NB4 (cell line): ENCODE data around the gene PDZD2.

Experiments used
- DNase-seq: peaks from one replicate; pipeline ENCODE4 v3.0.0; 2010; ENCODE audit warnings: low read depth
- H3K4me3 ChIP-seq: one replicate; pipeline ENCODE4 v1.5.1; 2011; ENCODE audit warnings: mild to moderate bottlenecking, low read depth, low read length, moderate library complexity
- CTCF ChIP-seq: IDR thresholded peaks from one replicate; pipeline ENCODE4 v1.5.1; 2012; ENCODE audit warnings: low read depth, low read length
- MYC ChIP-seq: IDR thresholded peaks from 2 replicates; pipeline ENCODE4 v1.6.1; 2011; ENCODE audit warnings: low read depth, low read length
- POLR2A ChIP-seq: IDR thresholded peaks from 2 replicates; pipeline ENCODE4 v1.6.1; 2011; ENCODE audit warnings: mild to moderate bottlenecking; ENCODE audit not compliant: insufficient read length; ENCODE audit errors: extremely low read depth
- TF ChIP-seq, protein P1 (sequence below): IDR thresholded peaks from 2 replicates; pipeline ENCODE4 v1.6.1; 2011; ENCODE audit warnings: low read depth, low read length

PDZD2 gene

GRCh38 chr5:32143617-32144377 is 504.9 kb downstream of the PDZD2 start:
- no peak overlapping the region for H3K4me3 ChIP-seq
- TF ChIP-seq CTCF: no peak
- no peak for TF ChIP-seq MYC
- DNase-seq: no peak

- TF ChIP-seq, protein P1, sequence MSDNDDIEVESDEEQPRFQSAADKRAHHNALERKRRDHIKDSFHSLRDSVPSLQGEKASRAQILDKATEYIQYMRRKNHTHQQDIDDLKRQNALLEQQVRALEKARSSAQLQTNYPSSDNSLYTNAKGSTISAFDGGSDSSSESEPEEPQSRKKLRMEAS: no peak
- TF ChIP-seq CTCF: no peak
- TF ChIP-seq MYC: no peak
- TF ChIP-seq POLR2A: no peak
- no peak for DNase-seq
- no peak overlapping the region for H3K4me3 ChIP-seq
Observed at GRCh38 chr5:32144378-32145207, 505.7 kb downstream of the PDZD2 start.

- TF ChIP-seq MYC (no peak), POLR2A (no peak), CTCF (no peak)
- TF ChIP-seq, protein P1: no peak
- no peak for DNase-seq
- H3K4me3 ChIP-seq: no peak overlapping the region
Observed at GRCh38 chr5:32145378-32145777, 506.4 kb downstream of the PDZD2 start.

DNA sequence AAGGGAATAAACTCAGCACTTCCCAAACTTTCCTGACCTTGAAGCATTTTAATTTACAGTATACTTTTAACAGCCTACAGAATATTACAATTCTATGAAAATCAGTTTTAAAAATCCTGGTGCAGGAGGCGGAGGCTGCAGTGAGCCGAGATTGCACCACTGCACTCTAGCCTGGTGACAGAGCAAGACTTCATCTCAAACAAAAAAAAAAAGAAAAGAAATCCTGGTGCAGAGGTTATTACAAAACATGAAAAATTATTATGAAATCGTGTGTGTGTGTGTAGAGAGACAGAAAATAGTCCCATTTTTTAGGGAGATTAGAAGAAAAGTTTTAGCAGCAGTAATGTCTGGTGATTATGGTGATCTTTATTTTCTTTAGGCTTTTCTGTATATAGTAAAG is 508.3 kb downstream of the PDZD2 start:
- DNase-seq: peak; percentile 43
- TF ChIP-seq MYC: no peak
- TF ChIP-seq, protein P1: no peak
- TF ChIP-seq POLR2A: no peak
- no peak for TF ChIP-seq CTCF
- no peak overlapping the region for H3K4me3 ChIP-seq

GRCh38 chr5:32147959-32148358 is 509.0 kb downstream of the PDZD2 start:
- DNase-seq: peak; percentile 43
- H3K4me3 ChIP-seq: no peak overlapping the region
- TF ChIP-seq, protein P1: no peak
- no peak for TF ChIP-seq MYC
- no peak for TF ChIP-seq CTCF
- TF ChIP-seq POLR2A: no peak
